ENCODE data around the gene TRIM33. TPM values are rescaled to one million over a fixed set of nuclear protein-coding genes. Genes with fewer than 3 reads are reported as not detected.

The TRIM33 gene
- total and polyA plus RNA-seq, 2 experiments from 2014 or later: 50.3 to 51.1 TPM

DNA sequence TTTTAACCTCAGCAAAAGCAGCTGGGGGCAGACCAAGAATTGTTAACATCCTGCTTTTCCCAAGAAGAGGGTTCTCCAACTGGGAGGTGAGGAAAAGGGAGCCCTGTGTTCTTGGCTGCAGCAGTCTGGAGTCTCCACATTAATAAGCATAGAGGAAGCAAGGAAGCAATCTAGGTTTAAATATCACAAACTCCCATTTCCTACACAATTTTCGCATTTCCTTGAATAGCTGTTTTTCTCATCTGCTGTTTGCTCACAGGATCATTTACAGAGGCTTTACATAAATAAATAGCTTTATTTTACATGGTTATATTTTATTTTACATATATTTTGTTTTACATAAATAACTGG lies 124.0 kb downstream of the TRIM33 start (continued):
- TF ChIP-seq, protein P1, sequence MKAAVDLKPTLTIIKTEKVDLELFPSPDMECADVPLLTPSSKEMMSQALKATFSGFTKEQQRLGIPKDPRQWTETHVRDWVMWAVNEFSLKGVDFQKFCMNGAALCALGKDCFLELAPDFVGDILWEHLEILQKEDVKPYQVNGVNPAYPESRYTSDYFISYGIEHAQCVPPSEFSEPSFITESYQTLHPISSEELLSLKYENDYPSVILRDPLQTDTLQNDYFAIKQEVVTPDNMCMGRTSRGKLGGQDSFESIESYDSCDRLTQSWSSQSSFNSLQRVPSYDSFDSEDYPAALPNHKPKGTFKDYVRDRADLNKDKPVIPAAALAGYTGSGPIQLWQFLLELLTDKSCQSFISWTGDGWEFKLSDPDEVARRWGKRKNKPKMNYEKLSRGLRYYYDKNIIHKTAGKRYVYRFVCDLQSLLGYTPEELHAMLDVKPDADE (IDR thresholded peaks at IDR 0.05): no peak
- TF ChIP-seq, protein P2, sequence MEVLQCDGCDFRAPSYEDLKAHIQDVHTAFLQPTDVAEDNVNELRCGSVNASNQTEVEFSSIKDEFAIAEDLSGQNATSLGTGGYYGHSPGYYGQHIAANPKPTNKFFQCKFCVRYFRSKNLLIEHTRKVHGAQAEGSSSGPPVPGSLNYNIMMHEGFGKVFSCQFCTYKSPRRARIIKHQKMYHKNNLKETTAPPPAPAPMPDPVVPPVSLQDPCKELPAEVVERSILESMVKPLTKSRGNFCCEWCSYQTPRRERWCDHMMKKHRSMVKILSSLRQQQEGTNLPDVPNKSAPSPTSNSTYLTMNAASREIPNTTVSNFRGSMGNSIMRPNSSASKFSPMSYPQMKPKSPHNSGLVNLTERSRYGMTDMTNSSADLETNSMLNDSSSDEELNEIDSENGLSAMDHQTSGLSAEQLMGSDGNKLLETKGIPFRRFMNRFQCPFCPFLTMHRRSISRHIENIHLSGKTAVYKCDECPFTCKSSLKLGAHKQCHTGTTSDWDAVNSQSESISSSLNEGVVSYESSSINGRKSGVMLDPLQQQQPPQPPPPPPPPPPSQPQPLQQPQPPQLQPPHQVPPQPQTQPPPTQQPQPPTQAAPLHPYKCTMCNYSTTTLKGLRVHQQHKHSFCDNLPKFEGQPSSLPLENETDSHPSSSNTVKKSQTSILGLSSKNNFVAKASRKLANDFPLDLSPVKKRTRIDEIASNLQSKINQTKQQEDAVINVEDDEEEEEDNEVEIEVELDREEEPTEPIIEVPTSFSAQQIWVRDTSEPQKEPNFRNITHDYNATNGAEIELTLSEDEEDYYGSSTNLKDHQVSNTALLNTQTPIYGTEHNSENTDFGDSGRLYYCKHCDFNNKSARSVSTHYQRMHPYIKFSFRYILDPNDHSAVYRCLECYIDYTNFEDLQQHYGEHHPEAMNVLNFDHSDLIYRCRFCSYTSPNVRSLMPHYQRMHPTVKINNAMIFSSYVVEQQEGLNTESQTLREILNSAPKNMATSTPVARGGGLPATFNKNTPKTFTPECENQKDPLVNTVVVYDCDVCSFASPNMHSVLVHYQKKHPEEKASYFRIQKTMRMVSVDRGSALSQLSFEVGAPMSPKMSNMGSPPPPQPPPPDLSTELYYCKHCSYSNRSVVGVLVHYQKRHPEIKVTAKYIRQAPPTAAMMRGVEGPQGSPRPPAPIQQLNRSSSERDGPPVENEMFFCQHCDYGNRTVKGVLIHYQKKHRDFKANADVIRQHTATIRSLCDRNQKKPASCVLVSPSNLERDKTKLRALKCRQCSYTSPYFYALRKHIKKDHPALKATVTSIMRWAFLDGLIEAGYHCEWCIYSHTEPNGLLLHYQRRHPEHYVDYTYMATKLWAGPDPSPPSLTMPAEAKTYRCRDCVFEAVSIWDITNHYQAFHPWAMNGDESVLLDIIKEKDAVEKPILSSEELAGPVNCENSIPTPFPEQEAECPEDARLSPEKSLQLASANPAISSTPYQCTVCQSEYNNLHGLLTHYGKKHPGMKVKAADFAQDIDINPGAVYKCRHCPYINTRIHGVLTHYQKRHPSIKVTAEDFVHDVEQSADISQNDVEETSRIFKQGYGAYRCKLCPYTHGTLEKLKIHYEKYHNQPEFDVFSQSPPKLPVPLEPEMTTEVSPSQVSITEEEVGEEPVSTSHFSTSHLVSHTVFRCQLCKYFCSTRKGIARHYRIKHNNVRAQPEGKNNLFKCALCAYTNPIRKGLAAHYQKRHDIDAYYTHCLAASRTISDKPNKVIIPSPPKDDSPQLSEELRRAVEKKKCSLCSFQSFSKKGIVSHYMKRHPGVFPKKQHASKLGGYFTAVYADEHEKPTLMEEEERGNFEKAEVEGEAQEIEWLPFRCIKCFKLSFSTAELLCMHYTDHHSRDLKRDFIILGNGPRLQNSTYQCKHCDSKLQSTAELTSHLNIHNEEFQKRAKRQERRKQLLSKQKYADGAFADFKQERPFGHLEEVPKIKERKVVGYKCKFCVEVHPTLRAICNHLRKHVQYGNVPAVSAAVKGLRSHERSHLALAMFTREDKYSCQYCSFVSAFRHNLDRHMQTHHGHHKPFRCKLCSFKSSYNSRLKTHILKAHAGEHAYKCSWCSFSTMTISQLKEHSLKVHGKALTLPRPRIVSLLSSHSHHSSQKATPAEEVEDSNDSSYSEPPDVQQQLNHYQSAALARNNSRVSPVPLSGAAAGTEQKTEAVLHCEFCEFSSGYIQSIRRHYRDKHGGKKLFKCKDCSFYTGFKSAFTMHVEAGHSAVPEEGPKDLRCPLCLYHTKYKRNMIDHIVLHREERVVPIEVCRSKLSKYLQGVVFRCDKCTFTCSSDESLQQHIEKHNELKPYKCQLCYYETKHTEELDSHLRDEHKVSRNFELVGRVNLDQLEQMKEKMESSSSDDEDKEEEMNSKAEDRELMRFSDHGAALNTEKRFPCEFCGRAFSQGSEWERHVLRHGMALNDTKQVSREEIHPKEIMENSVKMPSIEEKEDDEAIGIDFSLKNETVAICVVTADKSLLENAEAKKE (CRISPR knock-in tag; IDR thresholded peaks at IDR 0.05): no peak
- TF ChIP-seq STAT1 (IDR thresholded peaks at IDR 0.05; ENCODE audit: unreplicated experiment) (no peak), EZH2 (IDR thresholded peaks at IDR 0.05; ENCODE audit: low read depth, unreplicated experiment) (no peak), NANOG (IDR thresholded peaks at IDR 0.05; ENCODE audit: borderline replicate concordance) (no peak)

- H3K27ac Mint-ChIP-seq: peak overlapping the region; percentile 14; the same call in 1 of the 2 replicates
- TF ChIP-seq, protein P3, sequence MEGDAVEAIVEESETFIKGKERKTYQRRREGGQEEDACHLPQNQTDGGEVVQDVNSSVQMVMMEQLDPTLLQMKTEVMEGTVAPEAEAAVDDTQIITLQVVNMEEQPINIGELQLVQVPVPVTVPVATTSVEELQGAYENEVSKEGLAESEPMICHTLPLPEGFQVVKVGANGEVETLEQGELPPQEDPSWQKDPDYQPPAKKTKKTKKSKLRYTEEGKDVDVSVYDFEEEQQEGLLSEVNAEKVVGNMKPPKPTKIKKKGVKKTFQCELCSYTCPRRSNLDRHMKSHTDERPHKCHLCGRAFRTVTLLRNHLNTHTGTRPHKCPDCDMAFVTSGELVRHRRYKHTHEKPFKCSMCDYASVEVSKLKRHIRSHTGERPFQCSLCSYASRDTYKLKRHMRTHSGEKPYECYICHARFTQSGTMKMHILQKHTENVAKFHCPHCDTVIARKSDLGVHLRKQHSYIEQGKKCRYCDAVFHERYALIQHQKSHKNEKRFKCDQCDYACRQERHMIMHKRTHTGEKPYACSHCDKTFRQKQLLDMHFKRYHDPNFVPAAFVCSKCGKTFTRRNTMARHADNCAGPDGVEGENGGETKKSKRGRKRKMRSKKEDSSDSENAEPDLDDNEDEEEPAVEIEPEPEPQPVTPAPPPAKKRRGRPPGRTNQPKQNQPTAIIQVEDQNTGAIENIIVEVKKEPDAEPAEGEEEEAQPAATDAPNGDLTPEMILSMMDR (conservative IDR thresholded peaks at IDR 0.05; ENCODE audit: low read depth in 2 of 2): no peak
- TF ChIP-seq JUNB (IDR thresholded peaks at IDR 0.05; ENCODE audit: unreplicated experiment) (no peak), EZH2 (IDR thresholded peaks at IDR 0.05; ENCODE audit: low read depth, unreplicated experiment) (no peak), POLR2AphosphoS5 (IDR thresholded peaks at IDR 0.05; ENCODE audit: low read depth) (no peak), STAT1 (IDR thresholded peaks at IDR 0.05; ENCODE audit: unreplicated experiment) (no peak), ZNF331 (CRISPR knock-in tag; IDR thresholded peaks at IDR 0.05; ENCODE audit: low read depth) (no peak), CREB1 (CRISPR knock-in tag; IDR thresholded peaks at IDR 0.05; ENCODE audit: low read depth) (no peak), NANOG (IDR thresholded peaks at IDR 0.05; ENCODE audit: borderline replicate concordance) (no peak)
- TF ChIP-seq, protein P4, sequence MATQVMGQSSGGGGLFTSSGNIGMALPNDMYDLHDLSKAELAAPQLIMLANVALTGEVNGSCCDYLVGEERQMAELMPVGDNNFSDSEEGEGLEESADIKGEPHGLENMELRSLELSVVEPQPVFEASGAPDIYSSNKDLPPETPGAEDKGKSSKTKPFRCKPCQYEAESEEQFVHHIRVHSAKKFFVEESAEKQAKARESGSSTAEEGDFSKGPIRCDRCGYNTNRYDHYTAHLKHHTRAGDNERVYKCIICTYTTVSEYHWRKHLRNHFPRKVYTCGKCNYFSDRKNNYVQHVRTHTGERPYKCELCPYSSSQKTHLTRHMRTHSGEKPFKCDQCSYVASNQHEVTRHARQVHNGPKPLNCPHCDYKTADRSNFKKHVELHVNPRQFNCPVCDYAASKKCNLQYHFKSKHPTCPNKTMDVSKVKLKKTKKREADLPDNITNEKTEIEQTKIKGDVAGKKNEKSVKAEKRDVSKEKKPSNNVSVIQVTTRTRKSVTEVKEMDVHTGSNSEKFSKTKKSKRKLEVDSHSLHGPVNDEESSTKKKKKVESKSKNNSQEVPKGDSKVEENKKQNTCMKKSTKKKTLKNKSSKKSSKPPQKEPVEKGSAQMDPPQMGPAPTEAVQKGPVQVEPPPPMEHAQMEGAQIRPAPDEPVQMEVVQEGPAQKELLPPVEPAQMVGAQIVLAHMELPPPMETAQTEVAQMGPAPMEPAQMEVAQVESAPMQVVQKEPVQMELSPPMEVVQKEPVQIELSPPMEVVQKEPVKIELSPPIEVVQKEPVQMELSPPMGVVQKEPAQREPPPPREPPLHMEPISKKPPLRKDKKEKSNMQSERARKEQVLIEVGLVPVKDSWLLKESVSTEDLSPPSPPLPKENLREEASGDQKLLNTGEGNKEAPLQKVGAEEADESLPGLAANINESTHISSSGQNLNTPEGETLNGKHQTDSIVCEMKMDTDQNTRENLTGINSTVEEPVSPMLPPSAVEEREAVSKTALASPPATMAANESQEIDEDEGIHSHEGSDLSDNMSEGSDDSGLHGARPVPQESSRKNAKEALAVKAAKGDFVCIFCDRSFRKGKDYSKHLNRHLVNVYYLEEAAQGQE (IDR thresholded peaks at IDR 0.05; ENCODE audit: unreplicated experiment): no peak
These were observed 124.6 kb downstream of the TRIM33 start for GRCh38 chr1:114386129-114387009.

More at GRCh38 chr1:114386129-114387009, 124.6 kb downstream of the TRIM33 start:
- Histone ChIP-seq H3K27ac (ENCODE audit: low read depth) (0 out of 2 replicates have a peak overlapping the region, but pooled peaks have one; percentile 22), H4K20me1 (replicated peaks; ENCODE audit: insufficient read depth) (no peaks in the 10 kb centered on the region), H3K4me2 (no peak overlapping the region), H2AFZ (no peak overlapping the region), H3F3A (replicated peaks; ENCODE audit: low read depth) (no peaks in the 10 kb centered on the region), H3K4me3 (no peak overlapping the region), H3K36me3 (ENCODE audit: insufficient read depth) (no peaks in the 10 kb centered on the region), H3K79me2 (replicated peaks; ENCODE audit: insufficient read depth) (no peaks in the 10 kb centered on the region), H3K9me2 (ENCODE audit: insufficient read depth) (no peaks in the 10 kb centered on the region), H3K27me3 (ENCODE audit: insufficient read depth) (no peaks in the 10 kb centered on the region), H3K4me1 (ENCODE audit: insufficient read depth) (no peaks in the 10 kb centered on the region; the same call in 1 of the 2 replicates)
- Mint-ChIP-seq H3K27me3 (ENCODE audit: insufficient read depth, low read depth, poor library complexity) (peaks cover 2% of the 10 kb centered on the region), H3K9me3 (peaks cover 22% of the 10 kb centered on the region), H3K4me1 (peaks cover 7% of the 10 kb centered on the region; the same call in 2 of the 3 replicates), H3K36me3 (ENCODE audit: low read depth) (peaks cover 9% of the 10 kb centered on the region), H3K4me3 (no peak overlapping the region)
- DNase-seq (ENCODE audit: low spot score) (no peak), ATAC-seq (peak; percentile 75)

Measured in GM23338 (cell line).